ENCODE results near the gene ERVH48-1. TPM values are rescaled to one million over a fixed set of nuclear protein-coding genes. Genes with fewer than 3 reads are reported as not detected.

Gene ERVH48-1
- total RNA-seq, 1 experiment from 2014 or later: 14.7 TPM

DNA sequence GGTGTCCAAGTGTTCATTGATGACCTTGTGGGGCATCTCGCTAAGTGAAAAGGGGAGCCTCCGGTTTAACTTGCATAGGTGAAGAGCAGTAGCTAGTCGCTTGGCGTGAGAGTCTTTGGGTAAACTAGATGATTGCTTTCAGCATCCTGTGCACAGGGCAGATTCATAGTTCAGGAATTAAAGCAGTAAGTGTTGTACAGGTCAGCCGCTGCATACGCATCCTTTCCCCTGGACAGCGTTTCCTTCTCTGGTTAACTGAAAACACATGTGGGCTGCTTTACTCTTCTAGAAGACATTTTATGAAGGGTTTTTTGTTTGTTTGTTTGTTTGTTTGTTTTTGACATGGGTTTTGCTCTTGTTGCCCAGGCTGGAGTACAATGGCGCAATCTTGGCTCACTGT is 20.2 kb downstream of the ERVH48-1 start:
- Mint-ChIP-seq H3K9me3 (peaks cover 18% of the 10 kb centered on the region), H3K4me1 (no peaks in the 10 kb centered on the region), H3K27ac (no peak overlapping the region), H3K27me3 (ENCODE audit: low read depth) (no peaks in the 10 kb centered on the region), H3K36me3 (peaks cover 78% of the 10 kb centered on the region), H3K4me3 (no peak overlapping the region)
- ChIA-PET POLR2A (no interaction called here), CTCF (no interaction called here)
- DNase-seq (ENCODE audit: low spot score) (no peak), ATAC-seq (no peak)
- TF ChIP-seq KAT7 (CRISPR knock-in tag; IDR thresholded peaks at IDR 0.05; ENCODE audit: borderline replicate concordance) (no peak), ZNF121 (CRISPR knock-in tag; IDR thresholded peaks at IDR 0.05) (no peak), GTF2I (CRISPR knock-in tag; conservative IDR thresholded peaks at IDR 0.05) (no peak), ZNF423 (CRISPR knock-in tag; IDR thresholded peaks at IDR 0.05) (no peak), JUN (CRISPR knock-in tag; IDR thresholded peaks at IDR 0.05) (no peak)

DNA sequence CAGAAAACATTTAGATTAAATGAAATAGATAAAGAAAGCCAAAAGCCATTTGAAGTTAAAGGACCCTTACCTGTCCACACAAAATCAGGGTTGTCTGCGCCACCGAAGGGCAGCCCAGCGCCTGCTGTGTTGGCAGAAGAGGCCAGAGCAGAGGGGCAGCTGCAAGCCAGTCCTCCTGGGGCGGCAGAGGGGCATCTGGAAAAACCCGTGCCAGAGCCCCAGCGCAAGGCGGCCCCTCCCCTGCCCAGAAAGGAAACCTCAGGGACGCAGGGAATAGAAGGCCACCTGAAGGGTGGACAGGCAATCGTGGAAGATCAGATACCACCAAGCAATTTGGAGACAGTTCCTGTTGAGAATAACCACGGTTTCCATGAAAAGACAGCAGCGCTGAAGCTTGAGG is 21.6 kb downstream of the ERVH48-1 start:
- Mint-ChIP-seq H3K27ac (no peak overlapping the region), H3K36me3 (peaks cover 69% of the 10 kb centered on the region), H3K27me3 (ENCODE audit: low read depth) (no peaks in the 10 kb centered on the region), H3K9me3 (peaks cover 18% of the 10 kb centered on the region), H3K4me1 (no peaks in the 10 kb centered on the region), H3K4me3 (no peak overlapping the region)
- TF ChIP-seq, protein P1, sequence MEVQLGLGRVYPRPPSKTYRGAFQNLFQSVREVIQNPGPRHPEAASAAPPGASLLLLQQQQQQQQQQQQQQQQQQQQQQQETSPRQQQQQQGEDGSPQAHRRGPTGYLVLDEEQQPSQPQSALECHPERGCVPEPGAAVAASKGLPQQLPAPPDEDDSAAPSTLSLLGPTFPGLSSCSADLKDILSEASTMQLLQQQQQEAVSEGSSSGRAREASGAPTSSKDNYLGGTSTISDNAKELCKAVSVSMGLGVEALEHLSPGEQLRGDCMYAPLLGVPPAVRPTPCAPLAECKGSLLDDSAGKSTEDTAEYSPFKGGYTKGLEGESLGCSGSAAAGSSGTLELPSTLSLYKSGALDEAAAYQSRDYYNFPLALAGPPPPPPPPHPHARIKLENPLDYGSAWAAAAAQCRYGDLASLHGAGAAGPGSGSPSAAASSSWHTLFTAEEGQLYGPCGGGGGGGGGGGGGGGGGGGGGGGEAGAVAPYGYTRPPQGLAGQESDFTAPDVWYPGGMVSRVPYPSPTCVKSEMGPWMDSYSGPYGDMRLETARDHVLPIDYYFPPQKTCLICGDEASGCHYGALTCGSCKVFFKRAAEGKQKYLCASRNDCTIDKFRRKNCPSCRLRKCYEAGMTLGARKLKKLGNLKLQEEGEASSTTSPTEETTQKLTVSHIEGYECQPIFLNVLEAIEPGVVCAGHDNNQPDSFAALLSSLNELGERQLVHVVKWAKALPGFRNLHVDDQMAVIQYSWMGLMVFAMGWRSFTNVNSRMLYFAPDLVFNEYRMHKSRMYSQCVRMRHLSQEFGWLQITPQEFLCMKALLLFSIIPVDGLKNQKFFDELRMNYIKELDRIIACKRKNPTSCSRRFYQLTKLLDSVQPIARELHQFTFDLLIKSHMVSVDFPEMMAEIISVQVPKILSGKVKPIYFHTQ (CRISPR knock-in tag; IDR thresholded peaks at IDR 0.05): no peak
- CTCF ChIA-PET: no interaction called here
- POLR2A ChIA-PET: interaction anchor here (0.6 kb wide), 1 partner anchor 52 kb away, joined by 7 read pairs; no protein-coding TSS in a partner anchor
- ATAC-seq: no peak
- DNase-seq (ENCODE audit: low spot score): no peak

DNA sequence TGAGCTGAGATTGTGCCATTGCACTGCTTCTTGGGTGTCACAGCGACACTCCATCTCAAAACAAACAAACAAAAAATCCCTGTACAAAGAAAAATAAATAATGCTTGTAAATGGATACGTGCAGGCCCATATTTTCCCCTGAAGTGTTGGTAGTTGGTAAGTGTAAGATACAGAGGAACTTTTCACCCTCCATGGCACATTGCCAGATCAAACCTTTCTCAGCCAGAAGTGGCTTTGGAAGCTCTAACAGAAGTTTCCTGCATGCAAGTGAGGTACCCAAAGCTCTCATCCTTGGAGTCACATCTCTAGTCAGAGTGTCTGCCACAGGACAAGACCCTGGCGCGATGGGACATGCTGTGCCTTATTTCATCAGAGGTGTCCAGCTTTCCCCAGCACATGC is 25.0 kb downstream of the ERVH48-1 start:
- DNase-seq (ENCODE audit: low spot score): no peak
- POLR2A ChIA-PET: interaction anchor here (0.5 kb wide), 1 partner anchor 774 kb away, joined by 4 read pairs; no protein-coding TSS in a partner anchor
- CTCF ChIA-PET: no interaction called here
- Mint-ChIP-seq H3K9me3 (peaks cover 4% of the 10 kb centered on the region; the same call in 1 of the 2 replicates), H3K27ac (no peak overlapping the region; the same call in 1 of the 2 replicates), H3K4me3 (no peak overlapping the region), H3K36me3 (peaks cover 63% of the 10 kb centered on the region), H3K4me1 (no peaks in the 10 kb centered on the region), H3K27me3 (ENCODE audit: low read depth) (no peaks in the 10 kb centered on the region)
- ATAC-seq: no peak
- no peak for TF ChIP-seq HMGA2 (CRISPR knock-in tag; IDR thresholded peaks at IDR 0.05)
- TF ChIP-seq ETV6 (CRISPR knock-in tag; IDR thresholded peaks at IDR 0.05): no peak
- no peak for TF ChIP-seq SP1 (CRISPR knock-in tag; conservative IDR thresholded peaks at IDR 0.05)

DNA sequence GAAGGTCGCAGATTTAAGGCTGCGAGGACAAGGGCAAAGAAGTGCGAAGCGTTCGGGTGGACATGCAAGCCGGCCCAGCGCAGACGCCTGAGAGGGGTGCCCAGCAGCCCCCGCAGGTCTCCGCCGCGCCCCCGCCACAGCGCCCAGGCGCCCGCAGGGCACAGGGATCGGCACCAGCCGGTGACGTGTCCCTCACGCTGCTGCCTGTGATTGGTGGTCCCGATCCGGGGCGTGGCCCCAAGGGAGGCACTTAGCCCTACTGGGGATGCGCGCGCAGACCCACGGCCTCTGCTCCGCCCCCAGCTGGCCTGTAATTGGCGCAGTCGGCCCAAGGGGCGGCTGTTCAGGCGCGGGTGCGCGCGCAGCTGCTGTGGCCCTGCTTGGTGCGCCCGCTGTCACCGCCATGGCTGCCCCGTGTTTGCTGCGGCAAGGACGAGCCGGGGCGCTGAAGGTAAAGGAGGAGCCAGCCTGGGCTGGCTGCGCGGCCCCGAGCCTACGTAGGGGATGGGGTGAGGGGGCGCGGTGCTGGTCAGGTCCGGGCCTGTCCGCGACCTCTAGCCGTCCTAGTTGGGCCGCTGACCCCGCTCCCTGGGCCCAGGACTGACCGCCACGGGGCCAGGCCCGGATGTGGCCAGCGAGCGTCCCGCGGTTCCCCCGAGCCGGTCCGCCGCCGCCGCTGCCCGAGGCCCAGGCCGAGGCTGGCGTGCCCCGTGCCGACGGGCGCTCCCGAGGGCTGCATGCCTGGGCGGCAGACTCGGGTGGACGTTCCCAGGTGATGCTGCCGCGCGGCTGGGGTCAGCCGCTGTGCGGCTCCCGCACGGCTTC is 32.3 kb downstream of the ERVH48-1 start, which contains the start of gene NDUFV3:
Gene NDUFV3 (plus strand): TSS at position 379 of the 825 bp plus-strand sequence. CDS start 25 bp downstream, at position 404.
- CTCF ChIA-PET: interaction anchor here (0.6 to 1.6 kb wide), 6 partner anchors 15 to 634 kb away, joined by 3 to 5 read pairs (median 4); no protein-coding TSS in a partner anchor
- H3K36me3 Mint-ChIP-seq: peaks cover 22% of the 10 kb centered on the region
- 0 out of 2 replicates have a peak, but pooled peaks have one; percentile 20 for TF ChIP-seq ZNF121 (CRISPR knock-in tag; IDR thresholded peaks at IDR 0.05)
- TF ChIP-seq, protein P2, sequence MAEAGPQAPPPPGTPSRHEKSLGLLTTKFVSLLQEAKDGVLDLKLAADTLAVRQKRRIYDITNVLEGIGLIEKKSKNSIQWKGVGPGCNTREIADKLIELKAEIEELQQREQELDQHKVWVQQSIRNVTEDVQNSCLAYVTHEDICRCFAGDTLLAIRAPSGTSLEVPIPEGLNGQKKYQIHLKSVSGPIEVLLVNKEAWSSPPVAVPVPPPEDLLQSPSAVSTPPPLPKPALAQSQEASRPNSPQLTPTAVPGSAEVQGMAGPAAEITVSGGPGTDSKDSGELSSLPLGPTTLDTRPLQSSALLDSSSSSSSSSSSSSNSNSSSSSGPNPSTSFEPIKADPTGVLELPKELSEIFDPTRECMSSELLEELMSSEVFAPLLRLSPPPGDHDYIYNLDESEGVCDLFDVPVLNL (CRISPR knock-in tag; IDR thresholded peaks at IDR 0.05; ENCODE audit: borderline replicate concordance, low read depth): peak; percentile 26; the same call in 1 of the 2 replicates
- TF ChIP-seq KAT7 (CRISPR knock-in tag; IDR thresholded peaks at IDR 0.05; ENCODE audit: borderline replicate concordance): no peak
- TF ChIP-seq, protein P3, sequence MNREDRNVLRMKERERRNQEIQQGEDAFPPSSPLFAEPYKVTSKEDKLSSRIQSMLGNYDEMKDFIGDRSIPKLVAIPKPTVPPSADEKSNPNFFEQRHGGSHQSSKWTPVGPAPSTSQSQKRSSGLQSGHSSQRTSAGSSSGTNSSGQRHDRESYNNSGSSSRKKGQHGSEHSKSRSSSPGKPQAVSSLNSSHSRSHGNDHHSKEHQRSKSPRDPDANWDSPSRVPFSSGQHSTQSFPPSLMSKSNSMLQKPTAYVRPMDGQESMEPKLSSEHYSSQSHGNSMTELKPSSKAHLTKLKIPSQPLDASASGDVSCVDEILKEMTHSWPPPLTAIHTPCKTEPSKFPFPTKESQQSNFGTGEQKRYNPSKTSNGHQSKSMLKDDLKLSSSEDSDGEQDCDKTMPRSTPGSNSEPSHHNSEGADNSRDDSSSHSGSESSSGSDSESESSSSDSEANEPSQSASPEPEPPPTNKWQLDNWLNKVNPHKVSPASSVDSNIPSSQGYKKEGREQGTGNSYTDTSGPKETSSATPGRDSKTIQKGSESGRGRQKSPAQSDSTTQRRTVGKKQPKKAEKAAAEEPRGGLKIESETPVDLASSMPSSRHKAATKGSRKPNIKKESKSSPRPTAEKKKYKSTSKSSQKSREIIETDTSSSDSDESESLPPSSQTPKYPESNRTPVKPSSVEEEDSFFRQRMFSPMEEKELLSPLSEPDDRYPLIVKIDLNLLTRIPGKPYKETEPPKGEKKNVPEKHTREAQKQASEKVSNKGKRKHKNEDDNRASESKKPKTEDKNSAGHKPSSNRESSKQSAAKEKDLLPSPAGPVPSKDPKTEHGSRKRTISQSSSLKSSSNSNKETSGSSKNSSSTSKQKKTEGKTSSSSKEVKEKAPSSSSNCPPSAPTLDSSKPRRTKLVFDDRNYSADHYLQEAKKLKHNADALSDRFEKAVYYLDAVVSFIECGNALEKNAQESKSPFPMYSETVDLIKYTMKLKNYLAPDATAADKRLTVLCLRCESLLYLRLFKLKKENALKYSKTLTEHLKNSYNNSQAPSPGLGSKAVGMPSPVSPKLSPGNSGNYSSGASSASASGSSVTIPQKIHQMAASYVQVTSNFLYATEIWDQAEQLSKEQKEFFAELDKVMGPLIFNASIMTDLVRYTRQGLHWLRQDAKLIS (CRISPR knock-in tag; IDR thresholded peaks at IDR 0.05; ENCODE audit: borderline replicate concordance): no peak
- TF ChIP-seq GABPB1 (CRISPR knock-in tag; IDR thresholded peaks at IDR 0.05): peak; percentile 42; the same call in 1 of the 2 replicates
- TF ChIP-seq, protein P4, sequence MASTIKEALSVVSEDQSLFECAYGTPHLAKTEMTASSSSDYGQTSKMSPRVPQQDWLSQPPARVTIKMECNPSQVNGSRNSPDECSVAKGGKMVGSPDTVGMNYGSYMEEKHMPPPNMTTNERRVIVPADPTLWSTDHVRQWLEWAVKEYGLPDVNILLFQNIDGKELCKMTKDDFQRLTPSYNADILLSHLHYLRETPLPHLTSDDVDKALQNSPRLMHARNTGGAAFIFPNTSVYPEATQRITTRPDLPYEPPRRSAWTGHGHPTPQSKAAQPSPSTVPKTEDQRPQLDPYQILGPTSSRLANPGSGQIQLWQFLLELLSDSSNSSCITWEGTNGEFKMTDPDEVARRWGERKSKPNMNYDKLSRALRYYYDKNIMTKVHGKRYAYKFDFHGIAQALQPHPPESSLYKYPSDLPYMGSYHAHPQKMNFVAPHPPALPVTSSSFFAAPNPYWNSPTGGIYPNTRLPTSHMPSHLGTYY (CRISPR knock-in tag; IDR thresholded peaks at IDR 0.05): 0 out of 2 replicates have a peak, but pooled peaks have one; percentile 33
- peak; percentile 70; the same call in 1 of the 2 replicates for TF ChIP-seq ESRRA (CRISPR knock-in tag; IDR thresholded peaks at IDR 0.05; ENCODE audit: borderline replicate concordance)
- no peak for TF ChIP-seq JAZF1 (CRISPR knock-in tag; IDR thresholded peaks at IDR 0.05)
- TF ChIP-seq CREB1 (CRISPR knock-in tag; IDR thresholded peaks at IDR 0.05): peak; percentile 19; the same call in 1 of the 2 replicates
- TF ChIP-seq SMAD3 (CRISPR knock-in tag; IDR thresholded peaks at IDR 0.05; ENCODE audit: borderline replicate concordance): peak; percentile 76; the same call in 1 of the 2 replicates
- no peak for TF ChIP-seq RELA (CRISPR knock-in tag; IDR thresholded peaks at IDR 0.05; ENCODE audit: borderline replicate concordance)

More for the DNA sequence above, 32.3 kb downstream of the ERVH48-1 start, which contains the start of gene NDUFV3:
- Mint-ChIP-seq H3K9me3 (peaks cover 4% of the 10 kb centered on the region; the same call in 1 of the 2 replicates), H3K27ac (peak within 1 kb of the TSS; percentile 99), H3K27me3 (ENCODE audit: low read depth) (no peaks in the 10 kb centered on the region; the same call in 1 of the 2 replicates), H3K4me3 (peak within 1 kb of the TSS; percentile 88), H3K4me1 (peaks cover 5% of the 10 kb centered on the region)
- POLR2A ChIA-PET: interaction anchor here (0.6 to 1.5 kb wide), 5 partner anchors 14 to 97 kb away, joined by 3 to 5 read pairs (median 3); partner anchors contain the start of gene PKNOX1
- ATAC-seq: peak; percentile 97
- peak; percentile 100 for DNase-seq (ENCODE audit: low spot score)

Measured in WTC11 (cell line).